Measurements from ENCODE around the gene PRDX6. TPM values are rescaled to one million over a fixed set of nuclear protein-coding genes. Genes with fewer than 3 reads are reported as not detected.

Gene PRDX6
- total and polyA plus RNA-seq, 2 of the 4 experiments (the other 2 are of a cell fraction) = 373 to 426 TPM

GRCh38 chr1:173532237-173532636 lies 55.1 kb downstream of the PRDX6 start:
- no peak overlapping the region for H3K4ac ChIP-seq (ENCODE audit: low read depth, low read length)
- H2BK15ac ChIP-seq (ENCODE audit: low read depth, low read length) = no peak overlapping the region
- no peak overlapping the region for H3K27ac ChIP-seq (ENCODE audit: insufficient read depth, low read length)
- H3K9ac ChIP-seq (ENCODE audit: low read depth, low read length) = no peak overlapping the region; the same call in 1 of the 2 replicates
- H2BK120ac ChIP-seq (ENCODE audit: low read depth, low read length) = no peak overlapping the region
- intact Hi-C loops (cut with micrococcal nuclease) (no loop called here), dilution Hi-C loops (cut with HindIII; ENCODE audit: low sequenced_read_pairs, unreplicated experiment) (no loop called here), in situ Hi-C loops (cut with MboI; ENCODE audit: low sequenced_read_pairs) (no loop called here)
- POLR2A ChIA-PET (ENCODE audit: unreplicated experiment) = no interaction called here
- no peak overlapping the region for H2AK9ac ChIP-seq (replicated peaks; ENCODE audit: low read depth, low read length, poor library complexity)
- no peak for ATAC-seq (ENCODE audit: low read depth)
- no peak overlapping the region for H3K18ac ChIP-seq (ENCODE audit: low read depth, low read length)
- CTCF ChIA-PET = no interaction called here
- no peaks in the 10 kb centered on the region for H3K9me3 ChIP-seq (ENCODE audit: control insufficient read depth, insufficient read depth, low read length)
- H3K56ac ChIP-seq (ENCODE audit: extremely low read depth, insufficient read depth, low read length) = no peak overlapping the region
- peak overlapping the region; percentile 67 for H3K4me2 ChIP-seq (ENCODE audit: low read depth, low read length)
- no peak overlapping the region; the same call in 1 of the 2 replicates for H4K5ac ChIP-seq (ENCODE audit: low read depth, low read length)
- H4K91ac ChIP-seq (ENCODE audit: insufficient read depth, low read depth, low read length) = no peak overlapping the region
- H3K36me3 ChIP-seq (ENCODE audit: control insufficient read depth, insufficient read depth, low read length) = no peaks in the 10 kb centered on the region
- H3K79me1 ChIP-seq (ENCODE audit: low read depth in 1 of 2, low read length in 2 of 2) = no peaks in the 10 kb centered on the region
- H2AFZ ChIP-seq (replicated peaks; ENCODE audit: low read length, poor library complexity) = no peak overlapping the region
- H3K9me1 ChIP-seq (ENCODE audit: insufficient read depth, low read length) = no peaks in the 10 kb centered on the region
- no peak overlapping the region for H2AK5ac ChIP-seq (ENCODE audit: low read depth, low read length)
- H3K14ac ChIP-seq (replicated peaks; ENCODE audit: low read depth, low read length) = no peak overlapping the region
- no TSS peak for BruUV-seq (replicated peaks)
- DNase-seq = no peak
- TF ChIP-seq FOS (IDR thresholded peaks at IDR 0.05; ENCODE audit: low read depth, low read length) (no peak), BHLHE40 (IDR thresholded peaks at IDR 0.05; ENCODE audit: low read depth, low read length) (no peak), RFX5 (IDR thresholded peaks at IDR 0.05; ENCODE audit: low read depth, low read length) (no peak), NFE2L2 (IDR thresholded peaks at IDR 0.05; ENCODE audit: low read depth, low read length) (no peak), RAD21 (IDR thresholded peaks at IDR 0.05; ENCODE audit: low read length) (no peak), RCOR1 (IDR thresholded peaks at IDR 0.05; ENCODE audit: insufficient replicate concordance, low read length) (no peak), MAFK (IDR thresholded peaks at IDR 0.05; ENCODE audit: low read depth, low read length) (no peak), CEBPB (IDR thresholded peaks at IDR 0.05; ENCODE audit: low read depth, low read length) (no peak), CHD1 (IDR thresholded peaks at IDR 0.05; ENCODE audit: low read depth, low read length) (no peak), CTCF (conservative IDR thresholded peaks at IDR 0.05; ENCODE audit: low read depth, low read length) (no peak), MXI1 (IDR thresholded peaks at IDR 0.05; ENCODE audit: borderline replicate concordance, low read depth, low read length) (no peak), POLR2A (IDR thresholded peaks at IDR 0.05; ENCODE audit: low read depth, low read length) (no peak), SMC3 (IDR thresholded peaks at IDR 0.05; ENCODE audit: low read depth, low read length) (no peak), MAZ (IDR thresholded peaks at IDR 0.05; ENCODE audit: borderline replicate concordance, low read depth, low read length) (no peak)
- TF ChIP-seq, protein P1, sequence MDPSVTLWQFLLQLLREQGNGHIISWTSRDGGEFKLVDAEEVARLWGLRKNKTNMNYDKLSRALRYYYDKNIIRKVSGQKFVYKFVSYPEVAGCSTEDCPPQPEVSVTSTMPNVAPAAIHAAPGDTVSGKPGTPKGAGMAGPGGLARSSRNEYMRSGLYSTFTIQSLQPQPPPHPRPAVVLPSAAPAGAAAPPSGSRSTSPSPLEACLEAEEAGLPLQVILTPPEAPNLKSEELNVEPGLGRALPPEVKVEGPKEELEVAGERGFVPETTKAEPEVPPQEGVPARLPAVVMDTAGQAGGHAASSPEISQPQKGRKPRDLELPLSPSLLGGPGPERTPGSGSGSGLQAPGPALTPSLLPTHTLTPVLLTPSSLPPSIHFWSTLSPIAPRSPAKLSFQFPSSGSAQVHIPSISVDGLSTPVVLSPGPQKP (IDR thresholded peaks at IDR 0.05; ENCODE audit: borderline replicate concordance, low read depth, low read length) = no peak
- TF ChIP-seq, protein P2, sequence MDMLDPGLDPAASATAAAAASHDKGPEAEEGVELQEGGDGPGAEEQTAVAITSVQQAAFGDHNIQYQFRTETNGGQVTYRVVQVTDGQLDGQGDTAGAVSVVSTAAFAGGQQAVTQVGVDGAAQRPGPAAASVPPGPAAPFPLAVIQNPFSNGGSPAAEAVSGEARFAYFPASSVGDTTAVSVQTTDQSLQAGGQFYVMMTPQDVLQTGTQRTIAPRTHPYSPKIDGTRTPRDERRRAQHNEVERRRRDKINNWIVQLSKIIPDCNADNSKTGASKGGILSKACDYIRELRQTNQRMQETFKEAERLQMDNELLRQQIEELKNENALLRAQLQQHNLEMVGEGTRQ (IDR thresholded peaks at IDR 0.05; ENCODE audit: low read depth, low read length) = no peak
- H3K27me3 ChIP-seq (ENCODE audit: control insufficient read depth, insufficient read depth, low read length) = peaks cover 5% of the 10 kb centered on the region
- no peak overlapping the region for H2BK20ac ChIP-seq (ENCODE audit: low read depth, low read length)
- H3K23ac ChIP-seq (ENCODE audit: low read depth, low read length) = no peak overlapping the region
- H2BK5ac ChIP-seq (ENCODE audit: low read depth, low read length, poor library complexity, severe bottlenecking) = no peak overlapping the region
- H3K4me1 ChIP-seq (ENCODE audit: control insufficient read depth, insufficient read depth, low read length) = no peaks in the 10 kb centered on the region
- H3K4me3 ChIP-seq (ENCODE audit: insufficient read depth, low read depth, low read length) = no peak overlapping the region
- no peak overlapping the region for H4K8ac ChIP-seq (ENCODE audit: low read depth in 2 of 2, low read length in 2 of 2)
- H4K20me1 ChIP-seq (ENCODE audit: insufficient read depth, low read length) = no peaks in the 10 kb centered on the region

All from IMR-90 (cell line).